ENCODE data around the gene FSD1. TPM values are rescaled to one million over a fixed set of nuclear protein-coding genes. Genes with fewer than 3 reads are reported as not detected.

FSD1 gene
- total RNA-seq, 1 experiment from 2014 or later, result not detected

Other genes starting within 250 kb of the FSD1 start
- 12.2 and 14.1 TPM in 2 replicates for gene ZBTB7A, start 237.7 kb upstream of the FSD1 start, total RNA-seq (2014; rRNA removed; shearing (Covaris generic))
- gene MAP2K2, start 180.5 kb upstream of the FSD1 start, total RNA-seq (2014; rRNA removed; shearing (Covaris generic)), result 154 and 184 TPM in 2 replicates
- not detected in 2 replicates for gene CREB3L3, start 151.0 kb upstream of the FSD1 start, total RNA-seq (2014; rRNA removed; shearing (Covaris generic))
- gene SIRT6, start 122.0 kb upstream of the FSD1 start, total RNA-seq (2014; rRNA removed; shearing (Covaris generic)), result 13.9 and 14.8 TPM in 2 replicates
- 0.20 and 0.37 TPM in 2 replicates for gene ANKRD24, start 121.9 kb upstream of the FSD1 start, total RNA-seq (2014; rRNA removed; shearing (Covaris generic))
- 0.30 TPM in 1 of 2 replicates, not detected in the other for gene EBI3, start 75.1 kb upstream of the FSD1 start, total RNA-seq (2014; rRNA removed; shearing (Covaris generic))
- 13.9 and 15.7 TPM in 2 replicates for gene YJU2, start 57.5 kb upstream of the FSD1 start, total RNA-seq (2014; rRNA removed; shearing (Covaris generic))
- gene SHD, start 25.3 kb upstream of the FSD1 start, total RNA-seq (2014; rRNA removed; shearing (Covaris generic)), result not detected in 2 replicates
- not detected in 2 replicates for gene TMIGD2, start 2.2 kb upstream of the FSD1 start, total RNA-seq (2014; rRNA removed; shearing (Covaris generic))
- gene STAP2, start 34.2 kb downstream of the FSD1 start, total RNA-seq (2014; rRNA removed; shearing (Covaris generic)), result 2.6 TPM in 2 replicates
- 2.3 and 3.5 TPM in 2 replicates for gene MPND, start 39.0 kb downstream of the FSD1 start, total RNA-seq (2014; rRNA removed; shearing (Covaris generic))
- gene SH3GL1, start 95.9 kb downstream of the FSD1 start, total RNA-seq (2014; rRNA removed; shearing (Covaris generic)), result 31.1 and 36.6 TPM in 2 replicates
- 10.8 and 13.1 TPM in 2 replicates for gene CHAF1A, start 98.0 kb downstream of the FSD1 start, total RNA-seq (2014; rRNA removed; shearing (Covaris generic))
- gene UBXN6, start 153.2 kb downstream of the FSD1 start, total RNA-seq (2014; rRNA removed; shearing (Covaris generic)), result 31.6 and 51.2 TPM in 2 replicates
- gene HDGFL2, start 167.7 kb downstream of the FSD1 start, total RNA-seq (2014; rRNA removed; shearing (Covaris generic)), result 15.1 and 15.6 TPM in 2 replicates
- gene PLIN4, start 213.9 kb downstream of the FSD1 start, total RNA-seq (2014; rRNA removed; shearing (Covaris generic)), result 0.02 and 0.06 TPM in 2 replicates
- not detected in 2 replicates for gene PLIN5, start 230.6 kb downstream of the FSD1 start, total RNA-seq (2014; rRNA removed; shearing (Covaris generic))
- 0.15 TPM in 1 of 2 replicates, not detected in the other for gene LRG1, start 235.4 kb downstream of the FSD1 start, total RNA-seq (2014; rRNA removed; shearing (Covaris generic))